B cell (primary cell): ENCODE data around the gene FOXN4. TPM values are rescaled to one million over a fixed set of nuclear protein-coding genes. Genes with fewer than 3 reads are reported as not detected.

Experiments used
- ATAC-seq: fragments of 200-7000 bp; cut with Tn5 transposase; one replicate; pipeline ENCODE4 v1.10.0; 2021; ENCODE audit warnings: low read depth, mild to moderate bottlenecking, moderate number of reproducible peaks, moderate library complexity
- CTCF ChIA-PET: fragments of 350-600 bp; sonication (Branson Sonifier 250); formaldehyde crosslinking; loops from one replicate; lab custom pipeline; 2021; ENCODE audit warnings: antibody characterized with exemption, inconsistent platforms; lab: Charles Lee
- POLR2A ChIA-PET: fragments of 350-600 bp; sonication (Branson Sonifier 250); formaldehyde crosslinking; loops from one replicate; lab custom pipeline; 2021; ENCODE audit warnings: antibody characterized with exemption; lab: Charles Lee
- DNase-seq: peaks from one replicate; pipeline ENCODE4 v3.0.0; 2013
- H2AFZ ChIP-seq: 2 replicates; pipeline ENCODE4 v1.6.1; 2012; ENCODE audit warnings: mild to moderate bottlenecking, low read depth, low read length; ENCODE audit not compliant: insufficient read depth, poor library complexity, severe bottlenecking
- H3K27ac ChIP-seq, 2 donors: 1 replicate in 1 of 2; 2 replicates in 1 of 2; pipeline ENCODE4 v1.5.1; 2012 to 2013; ENCODE audit warnings: low read length in 2 of 2, mild to moderate bottlenecking in 2 of 2, moderate library complexity in 1 of 2
- H3K27me3 ChIP-seq, 4 experiments: fragments of 200-600 bp in 1 of 4; sonication (generic) in 1 of 4; replicated peaks in 1 of 4; 1 replicate in 2 of 4; 2 replicates in 2 of 4; pipeline versions ENCODE4 v1.6.1 to v1.7.0; 2013 to 2016; ENCODE audit warnings: low read length in 3 of 4, mild to moderate bottlenecking in 2 of 4, mixed read lengths in 1 of 4, moderate library complexity in 1 of 4; ENCODE audit not compliant: insufficient read depth in 4 of 4, control insufficient read depth in 3 of 4; ENCODE audit errors: control extremely low read depth in 1 of 4
- H3K36me3 ChIP-seq, 2 experiments: replicated peaks in 1 of 2; 1 replicate in 1 of 2; 2 replicates in 1 of 2; pipeline versions ENCODE4 v1.6.1 to v1.7.1; 2013; ENCODE audit warnings: low read length in 1 of 2; ENCODE audit not compliant: insufficient read depth in 2 of 2, control insufficient read depth in 1 of 2; ENCODE audit errors: control extremely low read depth in 1 of 2, extremely low read depth in 1 of 2
- H3K4me1 ChIP-seq, 2 donors: fragments of 200-600 bp in 1 of 2; sonication (generic) in 1 of 2; 1 replicate in 1 of 2; 2 replicates in 1 of 2; pipeline versions ENCODE4 v1.5.1 to v1.6.1; 2013 to 2017; ENCODE audit warnings: low read length in 2 of 2; ENCODE audit not compliant: control insufficient read depth in 2 of 2, insufficient read depth in 2 of 2
- H3K4me2 ChIP-seq: replicated peaks from 2 replicates; pipeline ENCODE3; 2012; ENCODE audit warnings: mild to moderate bottlenecking, low read depth, low read length; ENCODE audit not compliant: poor library complexity, severe bottlenecking
- H3K4me3 ChIP-seq, 5 experiments: fragments of 200-600 bp in 1 of 5; sonication (generic) in 1 of 5; 1 replicate in 3 of 5; 2 replicates in 2 of 5; pipeline versions ENCODE4 v1.5.1 to v1.7.0; 2011 to 2016; ENCODE audit warnings: low read length in 4 of 5, mild to moderate bottlenecking in 4 of 5, low read depth in 2 of 5, control low read depth in 1 of 5, moderate library complexity in 1 of 5; ENCODE audit not compliant: insufficient read depth in 1 of 5; ENCODE audit errors: control extremely low read depth in 1 of 5, extremely low read depth in 1 of 5
- H3K79me2 ChIP-seq: fragments of 200-600 bp; sonication (generic); one replicate; pipeline ENCODE4 v1.6.0; 2016; ENCODE audit warnings: low read length; ENCODE audit not compliant: control insufficient read depth, insufficient read depth
- H3K9ac ChIP-seq: fragments of 200-600 bp; sonication (generic); 2 replicates; pipeline ENCODE4 v1.6.1; 2017; ENCODE audit warnings: mild to moderate bottlenecking, low read length, moderate library complexity
- H3K9me3 ChIP-seq, 3 donors: one replicate each; pipeline versions ENCODE4 v1.6.1 to v1.7.1; 2013; ENCODE audit warnings: low read length in 2 of 3; ENCODE audit not compliant: control insufficient read depth in 2 of 3, insufficient read depth in 1 of 3; ENCODE audit errors: control extremely low read depth in 1 of 3
- H4K20me1 ChIP-seq: 2 replicates; pipeline ENCODE4 v1.6.0; 2012; ENCODE audit warnings: mild to moderate bottlenecking, low read length; ENCODE audit not compliant: insufficient read depth, control insufficient read depth, poor library complexity, severe bottlenecking
- H3K27ac Mint-ChIP-seq: one replicate; pipeline ENCODE4 v1.8.0; 2021; ENCODE audit warnings: mixed read lengths
- H3K27me3 Mint-ChIP-seq: one replicate; pipeline ENCODE4 v1.8.0; 2021; ENCODE audit warnings: mixed read lengths
- H3K4me1 Mint-ChIP-seq: one replicate; pipeline ENCODE4 v1.8.0; 2021; ENCODE audit warnings: mixed read lengths
- H3K4me3 Mint-ChIP-seq: one replicate; pipeline ENCODE4 v1.8.0; 2021; ENCODE audit warnings: mixed read lengths
- H3K9me3 Mint-ChIP-seq: one replicate; pipeline ENCODE4 v1.8.0; 2022; ENCODE audit warnings: mixed read lengths; ENCODE audit not compliant: insufficient read depth
- EZH2 ChIP-seq: IDR thresholded peaks from 2 replicates; pipeline ENCODE4 v1.6.1; 2012; ENCODE audit warnings: borderline replicate concordance, low read depth, mild to moderate bottlenecking, moderate library complexity, low read length; ENCODE audit not compliant: insufficient read depth, poor library complexity, severe bottlenecking
- WGBS: methylation state at CpG from one replicate; pipeline ENCODE4 v1.1.5; 2013; ENCODE audit warnings: missing lambda C conversion rate; ENCODE audit not compliant: insufficient coverage; 5-methylcytosine and 5-hydroxymethylcytosine counted together
- intact Hi-C: fragments of 100-400 bp; cut with micrococcal nuclease; formaldehyde crosslinking; loops from one replicate; pipeline ENCODE4 v1.10.0; 2022
- polyA plus RNA-seq: library from polyadenylated mRNA; depleted of rRNA; stranded (reverse); fragments of >200 nt; gene quantifications from 2 replicates; pipeline ENCODE4 v1.2.3, GENCODE V29; 2012
- total RNA-seq, 2 donors: library from RNA; stranded (reverse); fragments of 120-200 nt in 1 of 2; gene quantifications; 1 replicate in 1 of 2; 2 replicates in 1 of 2; pipeline versions ENCODE4 v1.2.3 to v1.2.4, GENCODE V29; 2013 to 2022
- TF ChIP-seq, protein P1 (sequence below): fragments of 200-600 bp; IDR thresholded peaks from one replicate; pipeline ENCODE4 v1.8.0; 2022; ENCODE audit warnings: antibody characterized with exemption, mild to moderate bottlenecking

The FOXN4 gene
- total and polyA plus RNA-seq, 2 donors (not counting 1 experiment from before 2014, with no cell fraction given): not detected

DNA sequence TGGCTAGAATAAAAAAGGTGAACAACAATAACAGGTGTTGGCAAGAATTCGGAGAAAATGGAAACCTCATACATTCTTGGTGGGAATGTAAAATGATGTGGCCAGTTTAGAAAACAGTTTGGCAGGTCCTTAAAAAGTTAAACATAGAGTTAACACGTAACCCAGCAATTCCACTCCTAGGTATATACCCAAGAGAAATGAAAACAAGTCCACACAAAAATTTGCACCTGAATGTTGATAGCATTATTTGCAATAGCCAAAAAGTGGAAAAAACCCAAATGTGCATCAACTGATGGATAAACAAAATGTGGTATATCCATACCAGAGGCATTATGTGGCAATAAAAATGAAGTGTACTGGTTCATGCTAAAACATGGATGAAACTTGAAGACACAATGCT is 36.3 kb upstream of the FOXN4 start:
- ATAC-seq (no peak), DNase-seq (no peak)
- Histone ChIP-seq H2AFZ (no peak overlapping the region), H3K9me3 (no peaks in the 10 kb centered on the region), H4K20me1 (no peaks in the 10 kb centered on the region), H3K4me3 (no peak overlapping the region), H3K27me3 (peaks cover 0 to 6% (median 0%) of the 10 kb centered on the region in 4 experiments), H3K27ac (no peak overlapping the region), H3K79me2 (no peaks in the 10 kb centered on the region), H3K36me3 (no peaks in the 10 kb centered on the region), H3K4me2 (no peak overlapping the region), H3K9ac (no peak overlapping the region), H3K4me1 (no peaks in the 10 kb centered on the region)
- ChIA-PET CTCF (no interaction called here), POLR2A (no interaction called here)
- Mint-ChIP-seq H3K4me3 (no peak overlapping the region), H3K27ac (no peak overlapping the region), H3K27me3 (peaks cover 21% of the 10 kb centered on the region), H3K4me1 (no peaks in the 10 kb centered on the region), H3K9me3 (no peaks in the 10 kb centered on the region)
- WGBS: no CpG with 5 or more reads among the region's 2 CpGs
- intact Hi-C loops: no loop called here
- TF ChIP-seq, protein P1, sequence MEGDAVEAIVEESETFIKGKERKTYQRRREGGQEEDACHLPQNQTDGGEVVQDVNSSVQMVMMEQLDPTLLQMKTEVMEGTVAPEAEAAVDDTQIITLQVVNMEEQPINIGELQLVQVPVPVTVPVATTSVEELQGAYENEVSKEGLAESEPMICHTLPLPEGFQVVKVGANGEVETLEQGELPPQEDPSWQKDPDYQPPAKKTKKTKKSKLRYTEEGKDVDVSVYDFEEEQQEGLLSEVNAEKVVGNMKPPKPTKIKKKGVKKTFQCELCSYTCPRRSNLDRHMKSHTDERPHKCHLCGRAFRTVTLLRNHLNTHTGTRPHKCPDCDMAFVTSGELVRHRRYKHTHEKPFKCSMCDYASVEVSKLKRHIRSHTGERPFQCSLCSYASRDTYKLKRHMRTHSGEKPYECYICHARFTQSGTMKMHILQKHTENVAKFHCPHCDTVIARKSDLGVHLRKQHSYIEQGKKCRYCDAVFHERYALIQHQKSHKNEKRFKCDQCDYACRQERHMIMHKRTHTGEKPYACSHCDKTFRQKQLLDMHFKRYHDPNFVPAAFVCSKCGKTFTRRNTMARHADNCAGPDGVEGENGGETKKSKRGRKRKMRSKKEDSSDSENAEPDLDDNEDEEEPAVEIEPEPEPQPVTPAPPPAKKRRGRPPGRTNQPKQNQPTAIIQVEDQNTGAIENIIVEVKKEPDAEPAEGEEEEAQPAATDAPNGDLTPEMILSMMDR: no peak
- no peak for TF ChIP-seq EZH2

DNA sequence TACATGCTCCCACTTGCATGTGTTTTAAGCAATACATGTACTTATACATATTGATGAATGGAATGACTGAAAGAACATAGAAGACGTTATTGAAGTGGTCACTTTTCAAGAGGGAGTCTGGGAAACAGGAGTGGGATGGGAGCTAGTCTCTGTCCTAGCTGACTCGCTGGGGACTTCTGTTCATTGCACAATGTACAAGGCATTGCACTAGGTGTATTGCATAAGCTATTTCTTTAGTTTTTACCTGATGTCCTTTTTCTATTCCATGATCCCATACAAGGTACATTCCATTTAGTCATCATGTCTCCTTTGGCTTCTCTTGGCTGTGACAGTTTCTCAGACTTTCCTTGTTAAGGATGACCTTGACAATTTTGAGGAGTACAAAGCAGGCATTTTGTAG is 34.6 kb upstream of the FOXN4 start:
- H3K4me3 Mint-ChIP-seq: no peak overlapping the region
- peaks cover 0 to 6% (median 0%) of the 10 kb centered on the region in 4 experiments for H3K27me3 ChIP-seq
- DNase-seq (no peak), ATAC-seq (no peak)
- ChIA-PET CTCF (no interaction called here), POLR2A (no interaction called here)
- no peaks in the 10 kb centered on the region for H3K4me1 Mint-ChIP-seq
- no peaks in the 10 kb centered on the region for H4K20me1 ChIP-seq
- peaks cover 26% of the 10 kb centered on the region for H3K27me3 Mint-ChIP-seq
- TF ChIP-seq EZH2: no peak
- TF ChIP-seq, protein P1: no peak
- no peak overlapping the region for H3K4me2 ChIP-seq
- intact Hi-C loops: no loop called here
- H3K27ac ChIP-seq: no peak overlapping the region
- 83% methylated on average over 1 of the region's 2 CpGs for WGBS
- no peaks in the 10 kb centered on the region for H3K79me2 ChIP-seq
- H3K27ac Mint-ChIP-seq: no peak overlapping the region
- no peaks in the 10 kb centered on the region for H3K36me3 ChIP-seq
- no peak overlapping the region for H2AFZ ChIP-seq
- H3K9me3 Mint-ChIP-seq: no peaks in the 10 kb centered on the region
- H3K4me3 ChIP-seq: no peak overlapping the region
- no peaks in the 10 kb centered on the region for H3K9me3 ChIP-seq
- H3K9ac ChIP-seq: no peak overlapping the region
- H3K4me1 ChIP-seq: no peaks in the 10 kb centered on the region
